ENCODE results near the gene SRXN1.

DNA sequence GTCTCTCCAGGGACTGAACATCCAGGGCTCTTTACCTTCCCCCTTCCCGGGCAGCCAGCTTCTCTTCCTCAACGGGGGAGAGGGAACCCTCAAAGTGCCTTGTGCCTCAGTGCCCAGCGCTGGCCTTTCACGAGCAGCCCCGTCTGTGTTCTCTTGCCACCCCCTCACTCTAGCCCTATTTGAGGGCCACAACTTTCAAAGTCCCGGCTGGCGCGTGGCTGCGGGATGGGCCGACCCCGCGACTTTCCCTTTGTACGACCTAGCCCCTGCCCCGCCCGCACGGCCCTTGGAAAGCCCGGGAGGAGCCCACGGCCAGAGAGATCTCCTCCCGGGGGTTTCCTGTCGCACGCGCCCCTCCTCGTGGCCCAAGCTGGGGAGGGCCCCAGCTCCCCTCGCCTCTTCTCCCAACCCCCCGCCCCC, 22.0 kb upstream of the SRXN1 start:
- TF ChIP-seq POLR2A (IDR thresholded peaks at IDR 0.05) (no peak), EP300 (IDR thresholded peaks at IDR 0.05) (no peak)
- TF ChIP-seq, protein P1, sequence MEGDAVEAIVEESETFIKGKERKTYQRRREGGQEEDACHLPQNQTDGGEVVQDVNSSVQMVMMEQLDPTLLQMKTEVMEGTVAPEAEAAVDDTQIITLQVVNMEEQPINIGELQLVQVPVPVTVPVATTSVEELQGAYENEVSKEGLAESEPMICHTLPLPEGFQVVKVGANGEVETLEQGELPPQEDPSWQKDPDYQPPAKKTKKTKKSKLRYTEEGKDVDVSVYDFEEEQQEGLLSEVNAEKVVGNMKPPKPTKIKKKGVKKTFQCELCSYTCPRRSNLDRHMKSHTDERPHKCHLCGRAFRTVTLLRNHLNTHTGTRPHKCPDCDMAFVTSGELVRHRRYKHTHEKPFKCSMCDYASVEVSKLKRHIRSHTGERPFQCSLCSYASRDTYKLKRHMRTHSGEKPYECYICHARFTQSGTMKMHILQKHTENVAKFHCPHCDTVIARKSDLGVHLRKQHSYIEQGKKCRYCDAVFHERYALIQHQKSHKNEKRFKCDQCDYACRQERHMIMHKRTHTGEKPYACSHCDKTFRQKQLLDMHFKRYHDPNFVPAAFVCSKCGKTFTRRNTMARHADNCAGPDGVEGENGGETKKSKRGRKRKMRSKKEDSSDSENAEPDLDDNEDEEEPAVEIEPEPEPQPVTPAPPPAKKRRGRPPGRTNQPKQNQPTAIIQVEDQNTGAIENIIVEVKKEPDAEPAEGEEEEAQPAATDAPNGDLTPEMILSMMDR (IDR thresholded peaks at IDR 0.05): no peak
